Measurements from ENCODE around the gene MYL7.
A peak's percentile ranks its signal among the peaks of the same experiment; 100 is the strongest.

The MYL7 gene

GRCh38 chr7:44144426-44144967, 3.4 kb upstream of the MYL7 start:
- Histone ChIP-seq H3K4me3 (no peak overlapping the region), H3K27ac (no peak overlapping the region)
- no peak for TF ChIP-seq CTCF (IDR thresholded peaks at IDR 0.05)
- peak; percentile 55 for DNase-seq (ENCODE audit: low spot score)

GRCh38 chr7:44143646-44144250, 2.6 kb upstream of the MYL7 start:
- no peak overlapping the region for H3K4me3 ChIP-seq
- TF ChIP-seq CTCF (IDR thresholded peaks at IDR 0.05) = no peak
- peak; percentile 40 for DNase-seq (ENCODE audit: low spot score)
- no peak overlapping the region for H3K27ac ChIP-seq

- H3K27ac ChIP-seq = no peak overlapping the region
- DNase-seq (ENCODE audit: low spot score) = no peak
- H3K4me3 ChIP-seq = no peak overlapping the region
- TF ChIP-seq CTCF (IDR thresholded peaks at IDR 0.05) = no peak
Observed at GRCh38 chr7:44142028-44142427, 896 bp upstream of the MYL7 start.

- TF ChIP-seq CTCF (IDR thresholded peaks at IDR 0.05) = no peak
- H3K4me3 ChIP-seq = no peak overlapping the region
- DNase-seq (ENCODE audit: low spot score) = no peak
- H3K27ac ChIP-seq = no peak overlapping the region
Observed at GRCh38 chr7:44140341-44140740, 791 bp downstream of the MYL7 start.

GRCh38 chr7:44139311-44140010, 1.7 kb downstream of the MYL7 start:
- DNase-seq (ENCODE audit: low spot score) = no peak
- no peak overlapping the region for H3K27ac ChIP-seq
- no peak for TF ChIP-seq CTCF (IDR thresholded peaks at IDR 0.05)

GRCh38 chr7:44138698-44139097, 2.4 kb downstream of the MYL7 start:
- no peak for DNase-seq (ENCODE audit: low spot score)
- no peak for TF ChIP-seq CTCF (IDR thresholded peaks at IDR 0.05)
- no peak overlapping the region for H3K4me3 ChIP-seq
- no peak overlapping the region for H3K27ac ChIP-seq

More at GRCh38 chr7:44139311-44140010, 1.7 kb downstream of the MYL7 start:
- no peak overlapping the region for H3K4me3 ChIP-seq

GRCh38 chr7:44136731-44137130, 4.4 kb downstream of the MYL7 start:
- no peak for TF ChIP-seq CTCF (IDR thresholded peaks at IDR 0.05)
- no peak overlapping the region for H3K4me3 ChIP-seq
- no peak overlapping the region for H3K27ac ChIP-seq
- DNase-seq (ENCODE audit: low spot score) = no peak
